H1 (cell line): ENCODE data around the gene MAGI2. TPM values are rescaled to one million over a fixed set of nuclear protein-coding genes. Genes with fewer than 3 reads are reported as not detected.

Experiments used
- CTCF ChIA-PET: fragments of 300-600 bp; sonication (Branson Sonifier 250); formaldehyde crosslinking; loops from one replicate; lab custom pipeline; 2021; ENCODE audit not compliant: partially characterized antibody; lab: Charles Lee
- POLR2A ChIA-PET: fragments of 300-600 bp; sonication (Branson Sonifier 250); formaldehyde crosslinking; loops from one replicate; lab custom pipeline; 2021; ENCODE audit warnings: inconsistent platforms; ENCODE audit not compliant: partially characterized antibody; lab: Charles Lee
- DNase-seq, 2 experiments: peaks; one replicate each; pipeline versions ENCODE4 v3.0.0 to v3.0.0-alpha.2; 2010 to 2022; ENCODE audit warnings: low spot score in 2 of 2, low read depth in 1 of 2, mixed read lengths in 1 of 2
- FAIRE-seq: peaks from 2 replicates; lab custom pipeline; 2011; peaks lifted over from hg19 to GRCh38; lab: Jason Lieb, UNC
- H2AFZ ChIP-seq: 2 replicates; pipeline ENCODE4 v1.8.1; 2012; ENCODE audit warnings: low read length, inconsistent platforms
- H2AK5ac ChIP-seq: 2 replicates; pipeline ENCODE4 v1.6.1; 2013; ENCODE audit warnings: low read depth, low read length
- H2BK120ac ChIP-seq: replicated peaks from 2 replicates; pipeline ENCODE3; 2013; ENCODE audit warnings: low read depth, low read length, inconsistent platforms
- H2BK12ac ChIP-seq: 2 replicates; pipeline ENCODE4 v1.6.1; 2013; ENCODE audit warnings: low read depth, low read length
- H2BK15ac ChIP-seq: 2 replicates; pipeline ENCODE4 v1.6.1; 2013; ENCODE audit warnings: low read length
- H2BK20ac ChIP-seq: 2 replicates; pipeline ENCODE4 v1.6.1; 2013; ENCODE audit warnings: low read length
- H2BK5ac ChIP-seq: 2 replicates; pipeline ENCODE4 v1.6.1; 2013; ENCODE audit warnings: low read depth, low read length
- H3K14ac ChIP-seq: 2 replicates; pipeline ENCODE4 v1.6.1; 2013; ENCODE audit warnings: inconsistent platforms; ENCODE audit not compliant: insufficient read length
- H3K18ac ChIP-seq: 2 replicates; pipeline ENCODE4 v1.6.1; 2013; ENCODE audit warnings: low read length; ENCODE audit errors: extremely low read depth
- H3K23ac ChIP-seq: 2 replicates; pipeline ENCODE4 v1.6.1; 2013; ENCODE audit warnings: inconsistent platforms; ENCODE audit not compliant: insufficient read length
- H3K23me2 ChIP-seq: 2 replicates; pipeline ENCODE4 v1.6.1; 2013; ENCODE audit warnings: low read depth, low read length
- H3K27ac ChIP-seq: 2 replicates; pipeline ENCODE4 v1.6.1; 2011; ENCODE audit warnings: low read depth, low read length, inconsistent platforms
- H3K27me3 ChIP-seq, 4 experiments: replicated peaks in 1 of 4; 1 replicate in 1 of 4; 2 replicates in 3 of 4; pipeline versions ENCODE4 v1.6.1 to v1.8.1; 2011 to 2013; ENCODE audit warnings: low read length in 3 of 4, mild to moderate bottlenecking in 3 of 4, inconsistent platforms in 2 of 4, mixed read lengths in 2 of 4, moderate library complexity in 1 of 4; ENCODE audit not compliant: control insufficient read depth in 3 of 4, insufficient read depth in 3 of 4; ENCODE audit errors: extremely low read depth in 1 of 4
- H3K36me3 ChIP-seq, 4 experiments: 2 replicates each; pipeline versions ENCODE4 v1.6.1 to v1.8.1; 2011 to 2013; ENCODE audit warnings: mild to moderate bottlenecking in 4 of 4, low read length in 3 of 4, moderate library complexity in 2 of 4, control low read depth in 1 of 4, inconsistent platforms in 1 of 4; ENCODE audit not compliant: insufficient read depth in 4 of 4, control insufficient read depth in 2 of 4
- H3K4ac ChIP-seq: replicated peaks from 2 replicates; pipeline ENCODE3; 2013; ENCODE audit warnings: low read length, low read depth, mixed read lengths, inconsistent platforms; ENCODE audit not compliant: insufficient read length
- H3K4me1 ChIP-seq, 4 experiments: replicated peaks in 1 of 4; 1 replicate in 1 of 4; 2 replicates in 3 of 4; pipeline versions ENCODE4 v1.6.1 to v1.8.1; 2011 to 2013; ENCODE audit warnings: low read length in 3 of 4, inconsistent platforms in 2 of 4, mixed read lengths in 1 of 4; ENCODE audit not compliant: insufficient read depth in 4 of 4, control insufficient read depth in 3 of 4
- H3K4me2 ChIP-seq, 2 experiments: 2 replicates each; pipeline versions ENCODE4 v1.6.1 to v1.8.1; 2011 to 2013; ENCODE audit warnings: low read depth in 2 of 2, low read length in 2 of 2, control low read depth in 1 of 2, inconsistent platforms in 1 of 2, mild to moderate bottlenecking in 1 of 2; ENCODE audit not compliant: insufficient read depth in 1 of 2
- H3K4me3 ChIP-seq, 4 experiments: fragments of 200-600, 300-600 bp in 1 of 4; sonication (generic), shearing (Covaris generic), sonication (Bioruptor Twin) in 1 of 4; 2 replicates each; pipeline versions ENCODE4 v1.5.1 to v1.8.1; 2011 to 2016; ENCODE audit warnings: low read length in 4 of 4, low read depth in 3 of 4, control low read depth in 2 of 4, inconsistent platforms in 2 of 4, mild to moderate bottlenecking in 2 of 4, mixed read lengths in 1 of 4, moderate library complexity in 1 of 4; ENCODE audit not compliant: insufficient read depth in 2 of 4; ENCODE audit errors: extremely low read depth in 1 of 4
- H3K56ac ChIP-seq: replicated peaks from 2 replicates; pipeline ENCODE3; 2013; ENCODE audit warnings: low read depth, mild to moderate bottlenecking, mixed read lengths, low read length, inconsistent platforms; ENCODE audit not compliant: insufficient read length
- H3K79me1 ChIP-seq: 2 replicates; pipeline ENCODE4 v1.6.1; 2013; ENCODE audit warnings: low read depth, low read length, control low read depth
- H3K79me2 ChIP-seq, 2 experiments: 2 replicates each; pipeline versions ENCODE4 v1.6.1 to v1.8.1; 2012 to 2013; ENCODE audit warnings: low read length in 2 of 2, mild to moderate bottlenecking in 2 of 2, inconsistent platforms in 1 of 2; ENCODE audit not compliant: insufficient read depth in 2 of 2, control insufficient read depth in 1 of 2
- H3K9ac ChIP-seq, 4 experiments: replicated peaks in 1 of 4; 1 replicate in 1 of 4; 2 replicates in 3 of 4; pipeline versions ENCODE4 v1.6.1 to v1.8.1; 2011 to 2013; ENCODE audit warnings: low read depth in 3 of 4, low read length in 3 of 4, control low read depth in 2 of 4, mild to moderate bottlenecking in 2 of 4, moderate library complexity in 2 of 4, inconsistent platforms in 1 of 4; ENCODE audit errors: extremely low read depth in 1 of 4
- H3K9me3 ChIP-seq, 2 experiments: 2 replicates each; pipeline versions ENCODE4 v1.6.1 to v1.8.1; 2012 to 2013; ENCODE audit warnings: mild to moderate bottlenecking in 2 of 2, moderate library complexity in 2 of 2, control low read depth in 1 of 2, inconsistent platforms in 1 of 2, low read depth in 1 of 2, low read length in 1 of 2, mixed read lengths in 1 of 2; ENCODE audit not compliant: insufficient read depth in 2 of 2
- H4K20me1 ChIP-seq, 2 experiments: replicated peaks in 1 of 2; 2 replicates each; pipeline versions ENCODE3 to v1.8.1; 2011 to 2013; ENCODE audit warnings: inconsistent platforms in 2 of 2, low read length in 2 of 2, mild to moderate bottlenecking in 1 of 2; ENCODE audit not compliant: insufficient read depth in 2 of 2, control insufficient read depth in 1 of 2
- H4K5ac ChIP-seq: 2 replicates; pipeline ENCODE4 v1.6.1; 2013; ENCODE audit warnings: low read length, low read depth, mixed read lengths, inconsistent platforms; ENCODE audit not compliant: insufficient read length
- H4K8ac ChIP-seq: 2 replicates; pipeline ENCODE4 v1.8.0; 2013; ENCODE audit warnings: mild to moderate bottlenecking, moderate library complexity, low read length, inconsistent platforms; ENCODE audit not compliant: insufficient read depth; ENCODE audit errors: extremely low read depth
- H4K91ac ChIP-seq: replicated peaks from 2 replicates; pipeline ENCODE3; 2013; ENCODE audit warnings: low read length, mixed read lengths, inconsistent platforms; ENCODE audit not compliant: insufficient read length
- KDM5A ChIP-seq: fragments of 200-600 bp; IDR thresholded peaks from 2 replicates; pipeline ENCODE4 v1.7.1; 2012; ENCODE audit warnings: mild to moderate bottlenecking, low read length, inconsistent platforms, mixed read lengths
- POLR2A ChIP-seq, 2 experiments: IDR thresholded peaks; 1 replicate in 1 of 2; 2 replicates in 1 of 2; pipeline ENCODE4 v1.6.1; 2011; ENCODE audit warnings: low read depth in 2 of 2, low read length in 2 of 2, mild to moderate bottlenecking in 2 of 2; ENCODE audit errors: control extremely low read depth in 1 of 2
- SRF ChIP-seq: IDR thresholded peaks from 2 replicates; pipeline ENCODE4 v1.6.1; 2011; ENCODE audit warnings: mild to moderate bottlenecking, low read depth, low read length, moderate library complexity
- WGBS, 2 experiments: shearing (Covaris generic) in 1 of 2; methylation state at CpG; one replicate each; pipeline versions ENCODE4 v1.1.6 to v1.1.7; 2013 to 2015; ENCODE audit warnings: low lambda C conversion rate in 2 of 2, mixed read lengths in 2 of 2, inconsistent platforms in 1 of 2, low coverage in 1 of 2, missing lambda C conversion rate in 1 of 2; ENCODE audit not compliant: insufficient replicate concordance in 2 of 2, insufficient coverage in 1 of 2, insufficient read length in 1 of 2; ENCODE audit errors: extremely low coverage in 1 of 2, missing lambda C conversion rate in 1 of 2; 5-methylcytosine and 5-hydroxymethylcytosine counted together
- polyA plus RNA-seq, 7 experiments: library from polyadenylated mRNA; depleted of rRNA in 3 of 7; stranded (reverse) in 5 of 7; unstranded in 2 of 7; fragments of >200 nt in 5 of 7; fragments of 200-250 nt in 2 of 7; gene quantifications; 1 replicate in 5 of 7; 2 replicates in 1 of 7; 4 replicates in 1 of 7; pipeline versions ENCODE4 v1.2.1 to v1.2.3, GENCODE V29; 2011 to 2013; ENCODE audit warnings: missing spikeins in 2 of 7, mixed read lengths in 2 of 7
- total RNA-seq: library from RNA; stranded (reverse); fragmentation: NEBNext Ultra II Directional; extraction: Animal tissue kit (Norgen Biotek cat#: 25700); gene quantifications from 2 replicates; pipeline ENCODE4 v1.2.1, GENCODE V29; 2021

The MAGI2 gene
- total and polyA plus RNA-seq, 2 of the 8 experiments (the other 6 are each of a cell fraction or from before 2014, with no cell fraction given) = 6.0 to 27.3 TPM

DNA sequence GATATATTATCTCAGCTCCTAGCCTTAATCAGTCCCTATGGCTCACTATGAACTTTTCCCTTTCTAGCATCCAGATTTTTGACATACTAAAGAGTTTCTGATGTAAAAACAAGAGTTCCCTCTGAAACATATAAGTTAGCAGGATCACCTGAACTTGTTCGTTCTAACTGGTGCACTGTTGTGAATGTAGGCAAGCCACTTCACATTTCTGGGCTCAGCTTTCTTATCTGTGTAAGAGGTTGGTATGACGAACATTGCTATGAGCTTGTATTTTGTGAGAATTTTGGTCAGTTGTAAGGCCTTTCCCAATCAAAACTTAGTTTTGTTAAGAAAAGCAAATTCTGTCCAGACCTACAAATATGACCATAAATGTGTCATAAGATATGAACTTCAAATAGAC, 46.1 kb downstream of the MAGI2 start:
- FAIRE-seq = no peak
- H3K9me3 ChIP-seq = no peaks in the 10 kb centered on the region
- CTCF ChIA-PET = no interaction called here
- TF ChIP-seq KDM5A (no peak), POLR2A (IDR thresholded peaks at IDR 0.05; ENCODE audit: control extremely low read depth in 1 of 2, low read depth in 2 of 2, low read length in 2 of 2) (no peak), SRF (no peak)

More for the DNA sequence above, 46.1 kb downstream of the MAGI2 start:
- no peaks in the 10 kb centered on the region for H3K79me2 ChIP-seq
- no peaks in the 10 kb centered on the region for H3K79me1 ChIP-seq
- H3K4me1 ChIP-seq = no peaks in the 10 kb centered on the region
- H2AFZ ChIP-seq = no peak overlapping the region
- no peak overlapping the region for H4K8ac ChIP-seq
- no peak overlapping the region for H2BK120ac ChIP-seq
- no peak overlapping the region for H3K27ac ChIP-seq
- H3K14ac ChIP-seq = no peak overlapping the region
- H2BK12ac ChIP-seq = no peak overlapping the region
- WGBS, 2 experiments = 95% methylated on average over 2 of the region's 2 CpGs; no CpG with 5 or more reads in 1 of the 2 experiments
- H2BK15ac ChIP-seq = no peak overlapping the region
- no peak overlapping the region for H3K4ac ChIP-seq
- H2BK5ac ChIP-seq = no peak overlapping the region
- H3K27me3 ChIP-seq = no peaks in the 10 kb centered on the region
- H3K23me2 ChIP-seq = no peaks in the 10 kb centered on the region
- H3K18ac ChIP-seq = no peak overlapping the region
- H3K4me3 ChIP-seq = no peak overlapping the region
- H2BK20ac ChIP-seq = no peak overlapping the region
- H3K56ac ChIP-seq = no peak overlapping the region
- H3K23ac ChIP-seq = no peak overlapping the region
- H3K9ac ChIP-seq = no peak overlapping the region
- no peak for DNase-seq
- POLR2A ChIA-PET = no interaction called here
- no peak overlapping the region for H2AK5ac ChIP-seq
- H3K4me2 ChIP-seq = no peak overlapping the region
- H4K91ac ChIP-seq = no peak overlapping the region
- H3K36me3 ChIP-seq = no peaks in the 10 kb centered on the region
- no peak overlapping the region for H4K5ac ChIP-seq
- no peaks in the 10 kb centered on the region for H4K20me1 ChIP-seq
